GM12892 (cell line): ENCODE measurements around the gene VAV2.

Experiments used
- POLR2A ChIP-seq: IDR thresholded peaks from 2 replicates; pipeline ENCODE4 v1.6.1; 2011; ENCODE audit warnings: low read depth, low read length, control low read depth
- POLR2AphosphoS5 ChIP-seq: IDR thresholded peaks from 2 replicates; pipeline ENCODE4 v1.6.1; 2011; ENCODE audit warnings: low read depth, low read length, control low read depth

GRCh38 chr9:133857639-133858038 is 134.5 kb downstream of the VAV2 start:
- no peak for TF ChIP-seq POLR2A
- TF ChIP-seq POLR2AphosphoS5 = no peak
